ENCODE results near the gene TEAD1. TPM values are rescaled to one million over a fixed set of nuclear protein-coding genes. Genes with fewer than 3 reads are reported as not detected.

Gene TEAD1
- total RNA-seq, 2 donors from 2014 or later = 76.4 to 94.4 TPM

DNA sequence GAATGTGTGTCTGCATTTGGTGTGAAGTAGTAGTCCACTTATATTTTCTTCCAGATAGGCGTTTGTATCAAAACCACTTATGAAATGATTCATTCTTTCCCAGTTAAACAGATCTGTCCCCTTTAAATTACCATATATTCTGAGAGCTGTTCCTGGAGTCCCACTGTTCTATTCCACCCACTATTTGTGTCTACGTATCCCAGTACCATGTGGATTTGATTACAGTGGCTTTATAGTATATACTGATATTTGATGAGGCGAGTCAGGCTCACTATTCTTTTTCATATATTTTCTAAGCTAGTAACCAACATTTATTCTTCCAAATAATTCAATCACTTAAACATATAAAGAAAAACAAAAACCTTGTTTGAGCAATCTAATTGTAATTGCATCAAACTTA lies 253.0 kb downstream of the TEAD1 start:
- H3K9me3 ChIP-seq (ENCODE audit: control insufficient read depth, low read length) = no peaks in the 10 kb centered on the region
- no peak overlapping the region for H3K4me3 ChIP-seq (ENCODE audit: low read length)
- H3K27me3 ChIP-seq (ENCODE audit: control insufficient read depth, insufficient read depth, low read length, poor library complexity, severe bottlenecking) = no peaks in the 10 kb centered on the region
- Mint-ChIP-seq H3K27ac (no peak overlapping the region), H3K9me3 (no peaks in the 10 kb centered on the region), H3K4me1 (no peaks in the 10 kb centered on the region), H3K27me3 (ENCODE audit: insufficient read depth) (no peaks in the 10 kb centered on the region), H3K4me3 (no peak overlapping the region), H3K36me3 (ENCODE audit: low read depth) (peaks cover 33% of the 10 kb centered on the region)
- DNase-seq = no peak
- TF ChIP-seq, protein P1, sequence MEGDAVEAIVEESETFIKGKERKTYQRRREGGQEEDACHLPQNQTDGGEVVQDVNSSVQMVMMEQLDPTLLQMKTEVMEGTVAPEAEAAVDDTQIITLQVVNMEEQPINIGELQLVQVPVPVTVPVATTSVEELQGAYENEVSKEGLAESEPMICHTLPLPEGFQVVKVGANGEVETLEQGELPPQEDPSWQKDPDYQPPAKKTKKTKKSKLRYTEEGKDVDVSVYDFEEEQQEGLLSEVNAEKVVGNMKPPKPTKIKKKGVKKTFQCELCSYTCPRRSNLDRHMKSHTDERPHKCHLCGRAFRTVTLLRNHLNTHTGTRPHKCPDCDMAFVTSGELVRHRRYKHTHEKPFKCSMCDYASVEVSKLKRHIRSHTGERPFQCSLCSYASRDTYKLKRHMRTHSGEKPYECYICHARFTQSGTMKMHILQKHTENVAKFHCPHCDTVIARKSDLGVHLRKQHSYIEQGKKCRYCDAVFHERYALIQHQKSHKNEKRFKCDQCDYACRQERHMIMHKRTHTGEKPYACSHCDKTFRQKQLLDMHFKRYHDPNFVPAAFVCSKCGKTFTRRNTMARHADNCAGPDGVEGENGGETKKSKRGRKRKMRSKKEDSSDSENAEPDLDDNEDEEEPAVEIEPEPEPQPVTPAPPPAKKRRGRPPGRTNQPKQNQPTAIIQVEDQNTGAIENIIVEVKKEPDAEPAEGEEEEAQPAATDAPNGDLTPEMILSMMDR (conservative IDR thresholded peaks at IDR 0.05) = no peak
- WGBS, 2 experiments (ENCODE audit: insufficient coverage in 1 of 2, insufficient read length in 1 of 2) = 80 to 97% methylated on average over 1 to 3 of the region's 3 CpGs
- H3K9ac ChIP-seq (ENCODE audit: extremely low read depth, low read length, poor library complexity, severe bottlenecking) = no peak overlapping the region
- peaks cover 76% of the 10 kb centered on the region for H3K36me3 ChIP-seq (ENCODE audit: control insufficient read depth, insufficient read depth, low read length)
- H3K4me1 ChIP-seq (ENCODE audit: control insufficient read depth, insufficient read depth, low read length) = no peaks in the 10 kb centered on the region
- no peak overlapping the region for H3K27ac ChIP-seq (ENCODE audit: low read depth, low read length)

- H3K4me3 ChIP-seq (ENCODE audit: low read length) = no peak overlapping the region
- TF ChIP-seq, protein P1 (conservative IDR thresholded peaks at IDR 0.05) = no peak
- no peaks in the 10 kb centered on the region for H3K27me3 ChIP-seq (ENCODE audit: control insufficient read depth, insufficient read depth, low read length, poor library complexity, severe bottlenecking)
- peaks cover 83% of the 10 kb centered on the region for H3K36me3 ChIP-seq (ENCODE audit: control insufficient read depth, insufficient read depth, low read length)
- H3K9ac ChIP-seq (ENCODE audit: extremely low read depth, low read length, poor library complexity, severe bottlenecking) = no peak overlapping the region
- 83 to 93% methylated on average over 1 to 2 of the region's 2 CpGs for WGBS, 2 experiments (ENCODE audit: insufficient coverage in 1 of 2, insufficient read length in 1 of 2)
- Mint-ChIP-seq H3K4me3 (no peak overlapping the region), H3K4me1 (no peaks in the 10 kb centered on the region), H3K9me3 (no peaks in the 10 kb centered on the region), H3K27ac (no peak overlapping the region), H3K27me3 (ENCODE audit: insufficient read depth) (no peaks in the 10 kb centered on the region), H3K36me3 (ENCODE audit: low read depth) (peaks cover 38% of the 10 kb centered on the region)
- no peaks in the 10 kb centered on the region for H3K4me1 ChIP-seq (ENCODE audit: control insufficient read depth, insufficient read depth, low read length)
- H3K9me3 ChIP-seq (ENCODE audit: control insufficient read depth, low read length) = peaks cover 3% of the 10 kb centered on the region
- DNase-seq = no peak
- H3K27ac ChIP-seq (ENCODE audit: low read depth, low read length) = no peak overlapping the region
Observed at GRCh38 chr11:12927886-12928285, 253.7 kb downstream of the TEAD1 start.

DNA sequence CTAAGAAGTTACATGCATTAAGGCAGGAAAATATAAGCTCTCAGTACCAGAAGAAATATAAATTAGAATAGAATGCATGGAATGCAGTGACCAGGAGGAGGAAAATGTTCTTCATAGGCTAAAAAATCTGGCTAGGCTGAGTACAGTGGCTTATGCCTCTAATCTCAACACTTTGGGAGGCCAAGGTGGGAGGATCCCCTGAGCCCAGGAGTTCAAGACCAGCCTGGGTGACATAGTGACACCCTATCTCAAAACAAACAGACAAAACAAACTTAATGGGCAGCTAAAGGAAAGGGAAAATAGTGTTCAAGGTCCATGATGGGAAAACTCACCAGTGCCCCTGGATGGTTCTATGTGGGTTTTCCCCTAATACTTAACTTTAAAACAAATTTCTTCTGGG lies 256.6 kb downstream of the TEAD1 start:
- DNase-seq = no peak
- no peaks in the 10 kb centered on the region for H3K4me1 ChIP-seq (ENCODE audit: control insufficient read depth, insufficient read depth, low read length)
- H3K4me3 ChIP-seq (ENCODE audit: low read length) = no peak overlapping the region
- Mint-ChIP-seq H3K27ac (peak overlapping the region; percentile 78), H3K4me3 (no peak overlapping the region), H3K9me3 (no peaks in the 10 kb centered on the region), H3K4me1 (no peaks in the 10 kb centered on the region), H3K27me3 (ENCODE audit: insufficient read depth) (no peaks in the 10 kb centered on the region), H3K36me3 (ENCODE audit: low read depth) (peaks cover 39% of the 10 kb centered on the region)
- H3K27ac ChIP-seq (ENCODE audit: low read depth, low read length) = no peak overlapping the region
- TF ChIP-seq, protein P1 (conservative IDR thresholded peaks at IDR 0.05) = no peak
- H3K36me3 ChIP-seq (ENCODE audit: control insufficient read depth, insufficient read depth, low read length) = peaks cover 74% of the 10 kb centered on the region
- peaks cover 4% of the 10 kb centered on the region for H3K9me3 ChIP-seq (ENCODE audit: control insufficient read depth, low read length)
- no peak overlapping the region for H3K9ac ChIP-seq (ENCODE audit: extremely low read depth, low read length, poor library complexity, severe bottlenecking)
- no peaks in the 10 kb centered on the region for H3K27me3 ChIP-seq (ENCODE audit: control insufficient read depth, insufficient read depth, low read length, poor library complexity, severe bottlenecking)
